ENCODE data around the gene GTF3A.

Gene GTF3A

DNA sequence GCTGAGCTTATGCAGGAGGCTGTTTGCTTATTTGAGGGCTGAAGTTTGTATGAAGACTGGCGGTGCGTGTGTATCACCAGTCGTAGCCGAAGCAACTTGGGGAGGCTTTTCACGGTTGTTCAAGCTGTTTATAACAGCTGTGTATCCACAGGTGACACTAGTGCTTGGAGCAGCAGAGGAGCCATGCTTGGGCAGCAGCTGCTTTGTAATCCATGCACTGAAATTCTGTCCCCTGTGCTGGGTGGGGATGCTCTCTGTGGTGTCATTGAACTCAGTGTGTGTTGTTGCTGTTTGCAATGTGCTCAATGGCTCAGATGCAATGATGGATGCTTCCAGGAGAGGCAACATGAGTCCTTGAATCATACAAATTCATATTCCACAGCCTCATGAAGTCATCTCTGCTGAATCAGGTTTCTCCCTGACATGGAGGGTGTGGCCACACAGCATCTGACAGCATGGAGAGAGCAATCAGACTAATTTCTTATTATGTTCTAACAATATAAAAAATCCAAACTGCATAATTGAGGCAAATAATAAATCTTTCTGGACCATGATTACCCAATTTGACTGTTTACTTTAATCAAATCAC, 18.8 kb upstream of the GTF3A start:
- DNase-seq, result peak; percentile 17 to 31

DNA sequence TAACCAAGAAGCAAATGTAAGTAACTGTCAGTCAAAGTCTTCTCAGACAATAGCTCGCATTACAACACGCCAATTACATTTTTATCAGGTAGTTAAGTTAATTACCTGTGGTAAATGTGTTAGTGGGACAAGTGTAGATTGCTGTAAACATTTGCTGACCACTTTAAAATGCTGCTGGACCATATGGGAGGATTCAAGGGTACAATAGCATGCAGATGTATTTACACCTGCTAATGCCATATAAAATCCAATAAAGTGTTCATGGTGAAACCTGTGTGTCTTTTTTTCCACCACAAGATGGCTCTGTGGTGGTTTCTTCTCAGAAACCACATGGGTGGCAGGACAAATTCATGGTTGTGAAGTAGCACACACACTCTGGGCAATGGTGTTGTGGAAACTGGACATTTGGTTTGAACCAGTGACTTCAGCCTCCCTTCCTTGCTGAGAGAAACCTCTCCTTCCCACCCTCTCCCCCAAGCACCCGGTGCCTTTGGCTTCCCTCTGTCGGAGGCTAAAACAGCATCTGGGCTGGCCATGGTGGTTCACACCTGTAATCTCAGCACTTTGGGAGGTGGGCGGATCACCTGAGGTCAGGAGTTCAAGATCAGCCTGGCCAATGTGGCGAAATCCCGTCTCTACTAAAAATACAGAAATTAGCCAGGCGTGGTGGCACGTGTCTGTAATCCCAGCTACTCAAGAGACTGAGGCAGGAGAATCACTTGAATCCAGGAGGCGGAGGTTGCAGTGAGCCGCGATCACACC, 18.1 kb upstream of the GTF3A start:
- peak; percentile 73 to 80 for DNase-seq

GRCh38 chr13:27408074-27408473, 16.3 kb upstream of the GTF3A start:
- no peak for DNase-seq

DNA sequence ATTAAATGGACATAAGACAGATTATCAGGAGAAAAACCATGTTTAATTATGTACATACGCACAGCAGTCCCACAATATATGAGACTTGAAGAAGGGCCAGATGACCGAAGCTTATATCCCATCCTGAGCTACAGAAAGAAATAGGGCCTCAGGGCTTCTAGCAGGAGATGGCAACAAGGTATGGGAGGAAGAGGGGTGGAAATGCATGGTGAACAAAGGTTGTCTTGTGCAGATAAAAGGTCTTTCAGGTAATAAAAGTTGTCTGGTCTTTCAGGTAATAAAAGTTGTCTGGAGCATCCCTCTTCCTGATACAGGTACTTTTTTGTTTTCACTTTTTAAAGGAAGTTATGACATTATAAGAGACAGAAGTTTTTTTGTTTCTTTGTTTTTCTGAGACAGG, 15.4 kb upstream of the GTF3A start:
- DNase-seq, result no peak

DNA sequence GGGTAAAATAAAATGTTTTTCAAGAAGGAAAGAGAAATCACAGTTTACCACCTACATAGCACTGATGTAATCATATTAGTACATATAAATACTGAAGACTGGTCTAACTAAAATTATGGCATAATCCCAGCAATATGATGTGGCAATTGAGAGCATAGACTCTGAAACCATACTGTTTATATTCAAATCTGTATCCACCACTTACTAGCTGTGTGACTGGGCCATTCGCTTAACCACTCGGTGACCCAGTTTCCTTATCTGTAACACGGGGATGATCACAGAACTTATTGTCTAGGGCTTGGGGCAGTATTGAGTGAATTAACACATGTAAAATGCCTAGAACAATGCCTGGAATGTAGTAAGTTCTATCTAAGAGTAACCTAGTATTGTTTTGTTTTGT, 13.1 kb upstream of the GTF3A start:
- DNase-seq, result no peak

DNA sequence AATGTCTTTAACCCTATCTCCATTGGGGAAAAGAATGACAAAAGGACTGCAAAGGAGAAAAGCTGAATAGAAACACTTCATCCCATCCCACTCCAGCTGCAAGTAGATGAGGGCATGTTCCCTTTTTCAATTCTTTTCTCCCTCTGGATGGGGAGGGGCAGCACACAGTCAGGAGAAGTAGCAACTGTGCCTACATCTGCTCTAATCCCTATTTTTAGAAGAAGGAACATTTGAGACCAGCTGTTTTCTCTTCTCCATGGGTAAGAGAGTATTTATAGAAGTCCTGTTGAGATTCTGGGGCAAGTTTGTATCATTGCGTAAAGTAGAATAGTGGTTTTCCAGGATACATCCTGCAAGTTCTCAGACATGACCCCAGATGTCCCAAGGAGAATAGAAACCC, 9.3 kb upstream of the GTF3A start:
- DNase-seq, result no peak

GRCh38 chr13:27419328-27419727, 5.1 kb upstream of the GTF3A start:
- no peak for DNase-seq

- DNase-seq, result no peak
These were observed 3.1 kb upstream of the GTF3A start for GRCh38 chr13:27421101-27421871.

GRCh38 chr13:27423333-27423732, 1.1 kb upstream of the GTF3A start:
- DNase-seq, result no peak

GRCh38 chr13:27425158-27425917, 919 bp downstream of the GTF3A start:
- DNase-seq, result no peak

GRCh38 chr13:27425918-27426630, 1.7 kb downstream of the GTF3A start:
- peak; percentile 96 to 98 for DNase-seq

DNA sequence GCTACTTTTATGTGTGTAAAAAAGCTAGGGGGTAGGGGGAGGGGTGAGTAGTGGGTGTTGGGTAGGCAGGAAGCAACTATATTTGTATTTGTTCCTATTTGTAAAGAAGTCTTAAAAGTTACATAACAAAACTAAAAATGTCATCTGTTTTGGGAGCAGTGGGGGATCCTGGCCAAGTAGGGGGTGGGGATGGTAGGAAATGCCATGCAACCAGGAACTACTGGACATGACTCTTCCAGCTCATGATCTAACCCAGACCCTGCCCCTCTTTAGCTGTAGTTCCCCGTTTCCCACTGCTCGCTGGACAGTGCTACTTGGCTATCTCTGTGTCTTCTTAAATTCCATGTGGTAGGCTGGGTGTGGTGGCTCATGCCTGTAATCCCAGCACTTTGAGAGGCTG, 3.2 kb downstream of the GTF3A start:
- DNase-seq, result no peak

GRCh38 chr13:27428160-27428559, 3.7 kb downstream of the GTF3A start:
- no peak for DNase-seq

DNA sequence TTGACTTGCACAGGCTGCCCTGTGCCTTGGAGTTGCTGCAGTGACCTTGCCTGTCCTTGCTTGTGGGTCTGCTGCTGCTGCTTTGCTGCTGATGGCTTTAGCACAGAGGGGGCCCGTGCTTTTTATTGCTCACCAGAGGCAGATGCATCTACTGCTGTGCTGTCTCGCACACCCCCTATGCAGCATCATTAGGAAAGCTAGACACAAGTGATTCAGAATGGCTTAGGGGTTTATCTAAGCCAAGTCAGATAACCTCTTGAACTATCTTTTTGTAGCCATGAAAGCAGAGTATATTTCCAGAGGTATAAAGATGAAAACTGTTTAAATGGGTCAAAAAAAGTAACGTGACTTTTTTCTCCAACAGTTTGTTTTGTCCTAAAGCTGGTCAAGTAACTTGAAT, 7.8 kb downstream of the GTF3A start:
- DNase-seq, result no peak

DNA sequence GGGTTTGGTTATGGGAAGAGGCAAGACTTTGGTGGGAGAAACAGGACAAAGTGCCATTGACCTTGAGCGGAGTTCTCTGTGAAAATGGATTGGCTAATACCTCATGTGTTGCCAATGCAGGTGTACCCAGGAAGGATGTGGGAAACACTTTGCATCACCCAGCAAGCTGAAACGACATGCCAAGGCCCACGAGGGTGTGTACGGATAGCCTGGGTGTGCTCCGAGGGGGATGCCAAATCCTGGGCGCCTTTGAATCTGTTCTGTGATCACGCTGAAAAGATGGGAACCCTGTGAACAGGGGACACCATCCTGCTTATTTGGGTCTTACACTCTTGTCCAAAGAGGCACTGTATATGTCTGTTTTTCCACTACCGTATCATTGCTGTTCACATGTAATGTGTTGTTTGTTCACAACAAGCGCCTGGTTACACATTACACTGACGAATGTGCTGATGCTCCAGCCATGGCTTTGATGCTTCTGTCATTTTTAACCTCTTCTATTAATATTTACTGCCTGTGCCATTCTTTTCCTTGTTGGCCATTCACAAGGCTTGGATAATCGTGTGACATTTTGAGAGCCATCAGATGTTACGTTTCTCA, 8.3 kb downstream of the GTF3A start:
- DNase-seq, result no peak

DNA sequence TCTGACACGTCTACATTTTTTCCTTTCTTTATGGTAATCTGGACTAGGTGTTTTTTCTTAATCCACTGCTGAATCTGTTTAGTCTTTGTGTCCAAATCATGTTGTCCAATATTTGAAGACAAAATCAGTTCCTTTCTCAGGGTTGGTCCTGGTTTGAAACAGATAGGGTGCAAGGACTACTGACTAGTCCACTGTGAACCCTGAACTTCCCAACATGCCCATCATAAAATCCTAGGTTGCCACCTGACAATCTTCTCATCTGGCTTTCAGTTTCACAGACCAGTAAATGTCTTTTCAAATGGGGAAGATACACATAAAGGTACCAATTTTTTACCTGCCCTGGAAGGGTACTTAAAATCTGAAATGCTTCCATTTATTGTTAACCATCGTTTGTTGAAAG, 12.7 kb downstream of the GTF3A start:
- DNase-seq, result no peak

DNA sequence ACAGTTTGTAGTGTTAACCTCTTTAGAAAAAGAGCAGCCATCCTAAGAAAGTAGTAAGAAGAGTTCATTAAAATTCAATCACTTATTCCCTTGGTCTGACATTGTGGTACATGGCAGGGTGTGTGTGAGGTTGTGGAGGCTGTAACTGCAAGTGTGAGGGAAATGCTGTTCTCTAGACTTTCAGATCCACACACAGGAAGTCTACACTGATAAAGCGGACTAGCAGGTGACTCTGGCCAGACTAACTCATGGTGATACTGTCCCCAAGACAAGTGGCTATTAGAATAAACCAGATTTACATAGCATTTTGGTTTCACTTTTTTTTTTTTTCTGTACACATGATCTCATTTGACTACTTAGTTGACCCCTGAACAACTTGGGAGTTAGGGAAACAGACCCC, 16.0 kb downstream of the GTF3A start:
- DNase-seq, result no peak

DNA sequence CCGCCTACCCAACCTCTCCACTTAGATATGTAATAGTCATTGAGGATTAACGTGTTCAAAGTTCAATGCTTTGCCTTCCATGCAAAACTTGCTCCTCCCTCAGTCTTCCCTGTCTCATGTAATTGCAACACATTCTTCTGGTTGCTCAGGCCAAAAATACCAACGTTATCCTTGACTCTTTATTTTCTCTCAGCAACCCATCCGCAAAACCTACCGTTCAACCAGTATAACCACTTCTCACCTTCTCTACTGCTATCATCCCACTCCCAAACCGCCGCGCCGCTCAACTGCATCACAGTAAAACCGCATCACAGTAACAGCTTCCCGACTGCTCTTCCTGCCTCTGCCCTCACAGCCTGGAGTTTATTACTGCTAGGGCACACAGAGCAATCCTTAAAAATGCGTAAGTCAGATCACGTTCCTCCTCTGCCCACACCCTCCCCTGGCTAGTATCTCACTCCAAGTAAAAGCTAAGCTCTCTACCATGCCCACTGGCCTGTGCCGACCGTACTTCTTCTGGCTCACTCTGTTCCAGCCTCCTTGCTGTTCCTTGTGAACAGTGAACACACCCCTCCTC, 17.7 kb downstream of the GTF3A start:
- DNase-seq, result peak; percentile 47 to 57

DNA sequence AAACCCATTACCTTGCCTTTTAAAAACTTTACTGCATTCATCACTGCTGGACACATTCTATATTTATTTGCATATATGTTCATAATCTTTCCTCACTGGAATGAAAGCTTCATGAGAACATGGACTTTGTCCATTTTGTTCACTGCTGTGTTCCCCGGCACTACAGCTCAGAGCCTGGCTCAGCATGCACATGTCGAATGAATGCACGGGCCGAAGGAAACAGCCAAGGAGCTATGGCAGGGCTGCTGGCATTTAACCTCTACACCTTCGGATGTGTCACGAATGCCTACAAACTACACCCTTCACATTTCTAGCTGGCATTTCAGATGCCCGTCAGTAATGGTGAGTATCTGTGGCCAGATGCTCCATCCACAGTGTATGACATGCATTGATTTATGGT, 18.4 kb downstream of the GTF3A start:
- no peak for DNase-seq

DNA sequence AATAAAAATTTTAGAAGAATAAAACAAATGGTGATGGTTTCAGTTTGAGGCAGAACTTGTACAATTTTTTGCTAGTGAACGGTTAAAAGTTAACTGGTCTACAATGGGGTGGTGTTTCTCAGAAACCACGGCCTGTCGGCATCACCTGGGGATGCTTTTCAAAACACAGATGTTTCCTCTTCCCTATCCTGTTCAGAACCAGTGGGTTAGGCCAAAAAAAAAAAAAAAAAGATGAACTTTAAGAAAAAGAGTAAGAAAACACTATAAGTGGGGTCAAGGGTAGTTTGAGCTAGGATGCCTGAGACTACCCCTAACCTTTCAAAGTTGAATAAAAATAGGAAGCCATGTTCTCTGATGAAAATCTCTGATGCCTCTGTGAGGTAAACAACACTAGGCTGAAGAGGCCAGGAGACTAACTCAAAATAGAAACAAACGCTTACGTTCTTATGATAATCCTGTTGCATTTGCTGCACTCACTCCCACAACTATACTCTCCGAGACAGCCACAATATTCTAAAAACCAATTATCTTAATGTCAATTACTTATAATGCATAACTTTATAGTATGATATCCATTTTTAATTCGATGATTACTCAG, 22.7 kb downstream of the GTF3A start:
- peak in 1 of 2 experiments; percentile 47 for DNase-seq

GRCh38 chr13:27448308-27448707, 23.9 kb downstream of the GTF3A start:
- DNase-seq, result no peak
